ENCODE measurements around the gene MGMT.

DNA sequence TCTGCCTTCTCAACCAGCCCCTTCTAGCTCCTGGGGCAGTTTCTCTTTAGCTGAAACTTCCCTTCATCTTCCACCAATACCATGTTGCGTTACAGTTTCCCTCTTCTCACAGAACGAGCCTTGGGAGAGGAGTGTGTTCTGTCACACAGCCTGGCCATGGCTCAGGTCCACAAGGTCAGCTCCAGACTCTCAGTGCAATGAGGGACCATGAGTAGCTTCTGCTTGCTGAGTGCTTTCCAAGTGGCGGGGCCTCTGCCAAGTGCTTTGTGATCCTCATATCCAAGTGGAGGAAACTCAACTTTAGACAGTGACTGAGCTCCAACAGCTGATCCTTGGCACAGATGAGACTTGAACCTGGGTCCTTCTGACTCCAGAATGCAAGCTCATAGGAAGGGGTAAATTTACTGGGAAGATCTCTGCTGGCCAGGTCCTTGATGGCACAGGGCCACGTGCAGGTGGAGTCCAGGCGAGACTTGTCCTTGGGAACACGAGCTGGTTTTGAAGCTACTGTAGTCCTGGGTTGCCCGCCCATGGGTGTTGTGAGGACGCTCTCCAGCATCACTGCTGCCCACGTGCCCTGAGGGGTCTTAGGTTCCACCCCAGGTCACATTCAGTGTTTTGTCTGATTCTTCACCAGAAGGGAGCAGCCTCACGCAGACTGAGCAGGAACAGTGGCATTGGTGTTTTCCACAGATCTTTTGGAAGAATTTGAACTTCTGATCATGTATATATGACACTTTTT, 259.0 kb downstream of the MGMT start:
- TF ChIP-seq, protein P1, sequence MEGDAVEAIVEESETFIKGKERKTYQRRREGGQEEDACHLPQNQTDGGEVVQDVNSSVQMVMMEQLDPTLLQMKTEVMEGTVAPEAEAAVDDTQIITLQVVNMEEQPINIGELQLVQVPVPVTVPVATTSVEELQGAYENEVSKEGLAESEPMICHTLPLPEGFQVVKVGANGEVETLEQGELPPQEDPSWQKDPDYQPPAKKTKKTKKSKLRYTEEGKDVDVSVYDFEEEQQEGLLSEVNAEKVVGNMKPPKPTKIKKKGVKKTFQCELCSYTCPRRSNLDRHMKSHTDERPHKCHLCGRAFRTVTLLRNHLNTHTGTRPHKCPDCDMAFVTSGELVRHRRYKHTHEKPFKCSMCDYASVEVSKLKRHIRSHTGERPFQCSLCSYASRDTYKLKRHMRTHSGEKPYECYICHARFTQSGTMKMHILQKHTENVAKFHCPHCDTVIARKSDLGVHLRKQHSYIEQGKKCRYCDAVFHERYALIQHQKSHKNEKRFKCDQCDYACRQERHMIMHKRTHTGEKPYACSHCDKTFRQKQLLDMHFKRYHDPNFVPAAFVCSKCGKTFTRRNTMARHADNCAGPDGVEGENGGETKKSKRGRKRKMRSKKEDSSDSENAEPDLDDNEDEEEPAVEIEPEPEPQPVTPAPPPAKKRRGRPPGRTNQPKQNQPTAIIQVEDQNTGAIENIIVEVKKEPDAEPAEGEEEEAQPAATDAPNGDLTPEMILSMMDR (IDR thresholded peaks at IDR 0.05 in 2 of 3, conservative IDR thresholded peaks at IDR 0.05 in 1 of 3; ENCODE audit: insufficient read depth in 2 of 3, low read depth in 1 of 3, low read length in 3 of 3): no peak
- TF ChIP-seq FOXA1 (IDR thresholded peaks at IDR 0.05; ENCODE audit: borderline replicate concordance) (no peak), RFX5 (IDR thresholded peaks at IDR 0.05; ENCODE audit: low read depth, low read length) (no peak)

Data from K562 (cell line).